Brain microvascular endothelial cell (primary cell): ENCODE results near the gene DDX54.

Source experiments
- DNase-seq: peaks from one replicate; pipeline ENCODE4 v3.0.0-alpha.2; 2020
- H3K27ac ChIP-seq: fragments of 250-450 bp; sonication (Bioruptor Pico); 2 replicates; pipeline ENCODE4 v1.5.1; 2020; ENCODE audit warnings: mild to moderate bottlenecking, moderate library complexity
- H3K27me3 ChIP-seq: fragments of 250-450 bp; sonication (Bioruptor Pico); replicated peaks from 2 replicates; pipeline ENCODE4 v1.5.1; 2020; ENCODE audit warnings: mild to moderate bottlenecking
- H3K36me3 ChIP-seq: fragments of 250-450 bp; sonication (Bioruptor Pico); replicated peaks from 2 replicates; pipeline ENCODE4 v1.5.1; 2020; ENCODE audit warnings: mild to moderate bottlenecking
- H3K4me3 ChIP-seq: 2 replicates; pipeline ENCODE4 v1.5.1; 2011; ENCODE audit warnings: low read depth, mild to moderate bottlenecking, control low read depth, low read length, moderate library complexity
- CTCF ChIP-seq: IDR thresholded peaks from 2 replicates; pipeline ENCODE4 v1.5.1; 2011; ENCODE audit warnings: low read depth, mild to moderate bottlenecking, moderate library complexity, low read length, control low read depth, inconsistent platforms; ENCODE audit errors: missing control alignments
- in situ Hi-C: cut with HindIII; loops from 2 replicates; pipeline ENCODE4 v1.10.0; 2017; ENCODE audit warnings: low sequenced_read_pairs, low pct_ligation_motif_present

Gene DDX54

GRCh38 chr12:113186666-113187325 is 1.5 kb upstream of the DDX54 start:
- peak overlapping the region; percentile 91 for H3K4me3 ChIP-seq

GRCh38 chr12:113186033-113186365 is 721 bp upstream of the DDX54 start:
- Histone ChIP-seq H3K36me3 (no peaks in the 10 kb centered on the region), H3K27me3 (no peaks in the 10 kb centered on the region), H3K4me3 (peak overlapping the region; percentile 91), H3K27ac (peak overlapping the region; percentile 96)
- in situ Hi-C loops = no loop called here
- TF ChIP-seq CTCF = no peak
- DNase-seq = no peak

More at GRCh38 chr12:113186666-113187325, 1.5 kb upstream of the DDX54 start:
- Histone ChIP-seq H3K36me3 (peaks cover 3% of the 10 kb centered on the region), H3K27ac (no peak overlapping the region), H3K27me3 (no peaks in the 10 kb centered on the region)
- DNase-seq = no peak
- in situ Hi-C loops = no loop called here
- TF ChIP-seq CTCF = no peak

- Histone ChIP-seq H3K27ac (peak overlapping the region; percentile 96), H3K4me3 (peak overlapping the region; percentile 91), H3K27me3 (no peaks in the 10 kb centered on the region), H3K36me3 (peaks cover 5% of the 10 kb centered on the region)
- DNase-seq = peak; percentile 88
- TF ChIP-seq CTCF = no peak
- in situ Hi-C loops = no loop called here
Observed at GRCh38 chr12:113184900-113185179, 438 bp downstream of the DDX54 start.

GRCh38 chr12:113184098-113184899 is 979 bp downstream of the DDX54 start:
- peaks cover 5% of the 10 kb centered on the region for H3K36me3 ChIP-seq
- H3K27me3 ChIP-seq = no peaks in the 10 kb centered on the region
- peak overlapping the region; percentile 91 for H3K4me3 ChIP-seq
- no peak for TF ChIP-seq CTCF
- DNase-seq = no peak
- H3K27ac ChIP-seq = peak overlapping the region; percentile 96
- in situ Hi-C loops = no loop called here

GRCh38 chr12:113183030-113183589 is 2.2 kb downstream of the DDX54 start:
- no peak overlapping the region for H3K4me3 ChIP-seq
- no peak for TF ChIP-seq CTCF
- peaks cover 15% of the 10 kb centered on the region for H3K36me3 ChIP-seq
- in situ Hi-C loops = no loop called here
- no peaks in the 10 kb centered on the region for H3K27me3 ChIP-seq
- DNase-seq = no peak
- no peak overlapping the region for H3K27ac ChIP-seq
